NT2/D1 (cell line): ENCODE data around the gene CABP1.

Experiments
- SUZ12 ChIP-seq: IDR thresholded peaks from 2 replicates; pipeline ENCODE4 v1.6.1; 2011; ENCODE audit not compliant: insufficient read length, insufficient read depth; ENCODE audit errors: extremely low read depth
- YY1 ChIP-seq: IDR thresholded peaks from 2 replicates; pipeline ENCODE4 v1.6.1; 2011; ENCODE audit not compliant: insufficient read length, insufficient read depth
- ZNF274 ChIP-seq: IDR thresholded peaks from 2 replicates; pipeline ENCODE4 v1.6.1; 2011; ENCODE audit warnings: mild to moderate bottlenecking, low read depth, low read length

DNA sequence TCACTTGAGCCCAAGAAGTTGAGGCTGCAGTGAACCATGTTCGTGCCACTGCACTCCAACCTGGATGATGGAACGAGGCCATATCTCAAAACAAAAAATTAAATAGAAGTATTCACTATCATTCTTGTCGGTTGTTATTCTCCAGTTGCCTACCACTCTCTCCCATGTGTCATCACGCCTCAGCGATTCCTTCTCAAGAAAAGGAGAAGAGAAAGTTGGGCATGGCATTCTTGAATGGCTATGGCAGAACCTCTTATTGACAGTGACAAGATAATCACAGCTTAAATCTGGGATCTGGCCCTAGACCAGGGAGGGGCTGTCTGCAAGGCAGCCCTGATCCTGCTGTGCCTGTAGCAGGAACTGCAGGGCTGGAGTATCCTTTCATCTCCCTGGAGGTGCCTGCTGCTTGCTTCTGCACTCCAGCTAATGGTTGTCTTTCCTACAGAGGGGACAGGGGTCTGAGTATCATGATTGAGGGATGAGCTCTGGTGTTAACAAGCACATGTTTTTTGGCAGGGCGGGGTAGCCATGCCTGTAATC, 33.7 kb downstream of the CABP1 start:
- TF ChIP-seq ZNF274 (no peak), YY1 (no peak), SUZ12 (no peak)
